Subcutaneous preadipocyte (primary cell): ENCODE measurements around the gene ARX. TPM values are rescaled to one million over a fixed set of nuclear protein-coding genes. Genes with fewer than 3 reads are reported as not detected.

Experiments used
- small RNA-seq: library from RNA; depleted of rRNA; stranded (forward); fragments of <200 nt; gene quantifications from one replicate; pipeline ENCODE3, GENCODE V24; 2012
- total RNA-seq: library from RNA; depleted of rRNA; stranded (reverse); fragments of >200 nt; gene quantifications from 2 replicates; pipeline ENCODE4 v1.2.3, GENCODE V29; 2012

ARX gene
- not detected in 2 replicates for total RNA-seq

DNA sequence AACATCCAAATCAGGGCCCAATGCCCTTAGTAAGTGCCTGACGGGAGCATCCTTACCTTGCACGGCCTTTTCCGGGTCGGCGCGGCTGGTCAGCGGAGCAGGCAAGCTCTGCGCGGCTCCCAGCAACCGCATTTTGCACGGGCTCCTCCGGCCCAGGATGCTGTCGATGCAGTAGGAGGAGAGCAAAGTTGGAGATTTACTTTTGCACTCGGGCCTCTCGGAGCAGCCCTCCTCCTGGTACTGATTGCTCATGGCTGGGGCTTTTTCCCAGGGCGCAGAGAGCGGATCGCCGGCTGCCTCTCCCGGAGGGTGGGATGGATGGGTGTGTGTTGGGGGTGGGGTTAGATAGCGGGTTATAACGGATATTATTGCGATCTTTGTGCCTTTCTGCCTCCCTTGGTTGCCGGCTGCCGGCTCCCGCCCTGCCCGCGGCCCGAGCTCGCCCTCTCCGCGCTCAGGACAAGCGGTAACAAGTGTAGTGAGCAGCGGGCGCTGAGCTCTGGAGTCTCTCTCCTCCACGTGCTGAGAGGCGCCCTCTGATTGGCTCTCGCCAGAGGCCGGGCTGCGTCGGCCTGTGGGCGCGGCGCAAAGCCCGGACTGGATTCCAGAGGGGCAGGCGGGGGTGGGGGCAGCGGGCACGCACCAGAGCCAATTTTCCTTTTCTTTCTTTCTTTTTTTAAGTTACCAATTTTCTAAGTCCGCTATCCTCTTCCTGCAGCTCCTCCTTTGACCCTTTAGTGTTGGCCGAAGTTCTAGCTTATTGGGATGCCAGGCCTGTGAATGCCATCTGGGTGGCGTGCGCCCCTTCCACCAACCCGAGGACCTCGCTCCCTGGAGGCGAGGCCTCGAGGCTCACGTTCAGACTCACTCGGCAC is at the start of gene ARX:
Gene ARX (minus strand): TSS at position 480 of the 875 bp plus-strand sequence. CDS start 228 bp downstream, at position 252.

Small RNA genes lying within 50 kb of the gene (small RNA-seq; reads per million reads assigned to genes)
- gene RN7SL91P, result not detected
